Activated CD8-positive, alpha-beta T cell treated with anti-CD3 and anti-CD28 coated beads, Interleukin-2, amount 10 ng/mL, durations not matched to agents 7 days and 5 days (primary cell): ENCODE results near the gene PDE3B. TPM values are rescaled to one million over a fixed set of nuclear protein-coding genes. Genes with fewer than 3 reads are reported as not detected.

Experiments used
- ATAC-seq: fragments of 150-1000 bp; cut with Tn5 transposase; one replicate; pipeline ENCODE4 v1.10.0; 2021; ENCODE audit warnings: moderate library complexity
- CTCF ChIA-PET: fragments of 350-600 bp; sonication (Branson Sonifier 250); formaldehyde crosslinking; loops from one replicate; lab custom pipeline; 2021; ENCODE audit warnings: antibody characterized with exemption; lab: Charles Lee
- POLR2A ChIA-PET: fragments of 350-600 bp; sonication (Branson Sonifier 250); formaldehyde crosslinking; loops from one replicate; lab custom pipeline; 2021; ENCODE audit warnings: antibody characterized with exemption; lab: Charles Lee
- DNase-seq: peaks from one replicate; pipeline ENCODE4 v3.0.0-alpha.2; 2020
- H3K27ac Mint-ChIP-seq: one replicate; pipeline ENCODE4 v1.8.0; 2021; ENCODE audit warnings: mild to moderate bottlenecking, mixed read lengths
- H3K27me3 Mint-ChIP-seq: one replicate; pipeline ENCODE4 v1.8.0; 2021; ENCODE audit warnings: low read depth, mixed read lengths
- H3K36me3 Mint-ChIP-seq: one replicate; pipeline ENCODE4 v1.8.0; 2021; ENCODE audit warnings: low read depth, mixed read lengths
- H3K4me1 Mint-ChIP-seq: one replicate; pipeline ENCODE4 v1.8.0; 2021; ENCODE audit warnings: low read depth, mixed read lengths
- H3K4me3 Mint-ChIP-seq: one replicate; pipeline ENCODE4 v1.8.0; 2021; ENCODE audit warnings: mild to moderate bottlenecking, mixed read lengths
- H3K9me3 Mint-ChIP-seq: one replicate; pipeline ENCODE4 v1.8.0; 2022; ENCODE audit warnings: mixed read lengths; ENCODE audit not compliant: insufficient read depth
- total RNA-seq, 2 experiments: library from RNA; stranded (reverse); gene quantifications; one replicate each; pipeline ENCODE4 v1.2.3, GENCODE V29; 2021

PDE3B gene
- total RNA-seq, 2 experiments from 2014 or later: 74.8 to 81.4 TPM

GRCh38 chr11:14891143-14892035 is 247.8 kb downstream of the PDE3B start:
- Mint-ChIP-seq H3K36me3 (peaks cover 30% of the 10 kb centered on the region), H3K27me3 (no peaks in the 10 kb centered on the region), H3K9me3 (no peaks in the 10 kb centered on the region), H3K27ac (peak overlapping the region; percentile 90), H3K4me1 (peaks cover 61% of the 10 kb centered on the region), H3K4me3 (peak overlapping the region; percentile 82)
- ATAC-seq (peak; percentile 69), DNase-seq (peak; percentile 90)
- ChIA-PET POLR2A (interaction anchor here (0.7 to 2.6 kb wide), 11 partner anchors 9 to 372 kb away, joined by 3 to 20 read pairs (median 5); partner anchors contain the start of genes PDE3B and PSMA1), CTCF (interaction anchor here (1.0 to 8.0 kb wide), 9 partner anchors 11 to 583 kb away, joined by 3 to 111 read pairs (median 9); partner anchors contain the start of gene PSMA1)

GRCh38 chr11:14892036-14892556 is 248.5 kb downstream of the PDE3B start, which contains the start of gene CYP2R1:
Gene CYP2R1, minus strand, starts transcription at chr11:14892231. Its CDS starts 26 bp downstream, at chr11:14892205.
- no peaks in the 10 kb centered on the region for H3K9me3 Mint-ChIP-seq
- ATAC-seq (peak; percentile 95), DNase-seq (peak; percentile 95)
- H3K27ac Mint-ChIP-seq: peak within 1 kb of the TSS; percentile 90
- peaks cover 55% of the 10 kb centered on the region for H3K4me1 Mint-ChIP-seq
- CTCF ChIA-PET: interaction anchor here (0.7 to 8.0 kb wide), 10 partner anchors 11 to 604 kb away, joined by 3 to 111 read pairs (median 8); partner anchors contain the start of gene PSMA1
- no peaks in the 10 kb centered on the region for H3K27me3 Mint-ChIP-seq
- POLR2A ChIA-PET: interaction anchor here (0.7 to 2.6 kb wide), 9 partner anchors 9 to 373 kb away, joined by 3 to 20 read pairs (median 9); partner anchors contain the start of genes PDE3B and PSMA1
- H3K4me3 Mint-ChIP-seq: peak within 1 kb of the TSS; percentile 82
- peaks cover 24% of the 10 kb centered on the region for H3K36me3 Mint-ChIP-seq

GRCh38 chr11:14892577-14892976 is 249.0 kb downstream of the PDE3B start:
- no peak for ATAC-seq
- H3K9me3 Mint-ChIP-seq: no peaks in the 10 kb centered on the region
- H3K36me3 Mint-ChIP-seq: peaks cover 22% of the 10 kb centered on the region
- H3K4me1 Mint-ChIP-seq: peaks cover 53% of the 10 kb centered on the region
- CTCF ChIA-PET: interaction anchor here (0.7 to 8.0 kb wide), 9 partner anchors 10 to 605 kb away, joined by 3 to 111 read pairs (median 6); partner anchors contain the start of gene PSMA1
- H3K27me3 Mint-ChIP-seq: no peaks in the 10 kb centered on the region
- H3K27ac Mint-ChIP-seq: peak overlapping the region; percentile 86
- no peak for DNase-seq
- H3K4me3 Mint-ChIP-seq: peak overlapping the region; percentile 82
- POLR2A ChIA-PET: interaction anchor here (1.6 to 2.6 kb wide), 5 partner anchors 8 to 372 kb away, joined by 5 to 20 read pairs (median 10); partner anchors contain the start of genes PDE3B and PSMA1

GRCh38 chr11:14894657-14895598 is 251.3 kb downstream of the PDE3B start:
- peaks cover 9% of the 10 kb centered on the region for H3K36me3 Mint-ChIP-seq
- ATAC-seq: no peak
- H3K27ac Mint-ChIP-seq: peak overlapping the region; percentile 73
- no peaks in the 10 kb centered on the region for H3K27me3 Mint-ChIP-seq
- ChIA-PET POLR2A (interaction anchor here (1.2 kb wide), 1 partner anchor 11 kb away, joined by 3 read pairs; no protein-coding TSS in a partner anchor), CTCF (interaction anchor here (0.6 to 8.0 kb wide), 5 partner anchors 9 to 447 kb away, joined by 3 to 111 read pairs (median 3); no protein-coding TSS in a partner anchor)
- H3K4me1 Mint-ChIP-seq: peaks cover 37% of the 10 kb centered on the region
- H3K4me3 Mint-ChIP-seq: no peak overlapping the region
- H3K9me3 Mint-ChIP-seq: no peaks in the 10 kb centered on the region
- no peak for DNase-seq

DNA sequence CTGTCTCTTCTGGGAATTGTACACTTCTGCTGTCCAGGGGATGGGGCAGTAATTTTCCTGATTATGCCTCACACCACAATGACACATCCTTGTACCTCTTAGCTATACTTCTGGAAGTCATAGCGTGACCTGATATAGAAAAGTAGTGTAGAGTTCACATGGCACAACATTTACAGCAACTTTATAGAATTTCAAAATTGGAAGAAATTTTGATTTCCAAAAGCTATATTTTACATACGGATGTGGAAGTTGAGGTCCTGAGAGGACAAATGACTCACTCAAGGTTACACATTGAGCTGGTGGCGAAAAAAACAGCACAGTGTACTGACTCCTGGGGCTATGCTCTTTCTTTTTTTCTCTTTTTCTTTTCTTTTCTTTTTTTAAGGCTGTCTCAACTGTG is 254.8 kb downstream of the PDE3B start:
- DNase-seq (no peak), ATAC-seq (no peak)
- Mint-ChIP-seq H3K4me1 (peaks cover 23% of the 10 kb centered on the region), H3K27ac (no peak overlapping the region), H3K4me3 (no peak overlapping the region), H3K9me3 (no peaks in the 10 kb centered on the region), H3K36me3 (no peaks in the 10 kb centered on the region), H3K27me3 (no peaks in the 10 kb centered on the region)
- ChIA-PET POLR2A (no interaction called here), CTCF (interaction anchor here (0.9 to 2.4 kb wide), 2 partner anchors 9 to 10 kb away, joined by 3 to 19 read pairs; no protein-coding TSS in a partner anchor)

GRCh38 chr11:14898906-14899305 is 255.3 kb downstream of the PDE3B start:
- no peak overlapping the region for H3K4me3 Mint-ChIP-seq
- H3K9me3 Mint-ChIP-seq: no peaks in the 10 kb centered on the region
- H3K27ac Mint-ChIP-seq: no peak overlapping the region
- ChIA-PET POLR2A (no interaction called here), CTCF (interaction anchor here (0.9 to 2.4 kb wide), 2 partner anchors 8 to 9 kb away, joined by 3 to 19 read pairs; no protein-coding TSS in a partner anchor)
- H3K36me3 Mint-ChIP-seq: no peaks in the 10 kb centered on the region
- DNase-seq: no peak
- H3K4me1 Mint-ChIP-seq: peaks cover 27% of the 10 kb centered on the region
- ATAC-seq: no peak
- H3K27me3 Mint-ChIP-seq: no peaks in the 10 kb centered on the region

DNA sequence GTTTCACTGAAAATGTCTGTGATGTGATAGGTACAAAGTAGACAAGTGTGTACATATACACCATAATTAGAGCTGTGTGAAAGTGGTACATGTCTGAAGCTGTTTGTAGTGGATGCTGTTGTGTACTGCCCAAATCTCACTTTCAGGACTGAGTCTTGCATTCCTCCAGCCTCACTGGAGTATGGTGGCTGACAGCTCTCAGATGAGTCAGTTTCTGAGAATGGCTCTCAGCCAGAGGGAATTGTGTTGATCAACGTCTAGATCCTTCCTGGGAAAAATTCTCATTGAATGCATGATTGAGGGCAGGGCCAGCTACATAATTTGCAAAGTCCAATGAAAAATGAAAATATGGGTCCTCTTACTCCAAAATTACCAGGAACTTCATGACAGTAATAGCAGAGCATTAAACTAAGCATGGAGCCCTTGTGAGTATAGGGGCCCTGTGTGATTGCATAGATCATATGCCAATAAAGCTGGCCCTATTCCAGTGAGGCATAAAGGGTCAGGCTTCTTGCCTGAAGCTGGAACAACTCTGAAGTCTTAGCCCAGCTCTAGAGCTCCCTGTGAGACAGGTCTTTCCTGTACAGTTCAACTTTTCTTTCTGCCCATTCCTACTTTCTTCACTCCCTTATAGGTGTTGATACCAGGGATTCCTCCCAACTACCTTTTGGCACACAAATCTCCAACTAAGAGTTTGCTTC is 259.2 kb downstream of the PDE3B start:
- H3K4me1 Mint-ChIP-seq: peaks cover 43% of the 10 kb centered on the region
- no peaks in the 10 kb centered on the region for H3K9me3 Mint-ChIP-seq
- peaks cover 4% of the 10 kb centered on the region for H3K36me3 Mint-ChIP-seq
- H3K4me3 Mint-ChIP-seq: no peak overlapping the region
- H3K27ac Mint-ChIP-seq: no peak overlapping the region
- CTCF ChIA-PET: interaction anchor here (0.8 to 1.4 kb wide), 5 partner anchors 9 to 305 kb away, joined by 3 to 9 read pairs (median 5); partner anchors contain the start of gene CYP2R1
- H3K27me3 Mint-ChIP-seq: no peaks in the 10 kb centered on the region
- no peak for DNase-seq
- ATAC-seq: no peak
- POLR2A ChIA-PET: interaction anchor here (0.8 kb wide), 1 partner anchor 11 kb away, joined by 3 read pairs; no protein-coding TSS in a partner anchor

DNA sequence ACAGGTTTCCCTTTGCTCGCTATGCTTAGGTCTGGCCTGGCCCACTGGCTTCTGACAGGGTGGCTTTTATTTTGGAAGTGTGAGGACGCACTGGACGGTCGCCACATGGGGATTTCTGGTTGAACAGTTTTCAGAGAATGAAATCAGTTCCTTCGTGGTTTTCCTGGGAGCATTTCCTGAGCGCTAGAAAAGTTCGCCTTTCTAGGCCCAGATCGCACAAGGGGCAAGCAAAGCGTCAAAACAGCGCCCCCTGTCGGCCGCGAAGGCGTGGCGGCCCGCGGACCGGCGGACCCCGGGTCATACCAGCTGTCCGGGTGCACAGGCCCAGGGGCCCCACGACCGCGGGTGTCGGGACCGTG is 261.1 kb downstream of the PDE3B start:
- CTCF ChIA-PET: interaction anchor here (0.7 to 5.8 kb wide), 18 partner anchors 10 to 404 kb away, joined by 3 to 125 read pairs (median 3); partner anchors contain the start of genes CYP2R1 and PSMA1
- POLR2A ChIA-PET: interaction anchor here (1.4 kb wide), 1 partner anchor 13 kb away, joined by 10 read pairs; the partner anchor contains the start of gene CYP2R1
- Mint-ChIP-seq H3K36me3 (peaks cover 7% of the 10 kb centered on the region), H3K27ac (peak overlapping the region; percentile 94), H3K4me1 (peaks cover 54% of the 10 kb centered on the region), H3K9me3 (no peaks in the 10 kb centered on the region), H3K4me3 (peak overlapping the region; percentile 95), H3K27me3 (no peaks in the 10 kb centered on the region)
- DNase-seq: peak; percentile 89
- peak; percentile 67 for ATAC-seq

DNA sequence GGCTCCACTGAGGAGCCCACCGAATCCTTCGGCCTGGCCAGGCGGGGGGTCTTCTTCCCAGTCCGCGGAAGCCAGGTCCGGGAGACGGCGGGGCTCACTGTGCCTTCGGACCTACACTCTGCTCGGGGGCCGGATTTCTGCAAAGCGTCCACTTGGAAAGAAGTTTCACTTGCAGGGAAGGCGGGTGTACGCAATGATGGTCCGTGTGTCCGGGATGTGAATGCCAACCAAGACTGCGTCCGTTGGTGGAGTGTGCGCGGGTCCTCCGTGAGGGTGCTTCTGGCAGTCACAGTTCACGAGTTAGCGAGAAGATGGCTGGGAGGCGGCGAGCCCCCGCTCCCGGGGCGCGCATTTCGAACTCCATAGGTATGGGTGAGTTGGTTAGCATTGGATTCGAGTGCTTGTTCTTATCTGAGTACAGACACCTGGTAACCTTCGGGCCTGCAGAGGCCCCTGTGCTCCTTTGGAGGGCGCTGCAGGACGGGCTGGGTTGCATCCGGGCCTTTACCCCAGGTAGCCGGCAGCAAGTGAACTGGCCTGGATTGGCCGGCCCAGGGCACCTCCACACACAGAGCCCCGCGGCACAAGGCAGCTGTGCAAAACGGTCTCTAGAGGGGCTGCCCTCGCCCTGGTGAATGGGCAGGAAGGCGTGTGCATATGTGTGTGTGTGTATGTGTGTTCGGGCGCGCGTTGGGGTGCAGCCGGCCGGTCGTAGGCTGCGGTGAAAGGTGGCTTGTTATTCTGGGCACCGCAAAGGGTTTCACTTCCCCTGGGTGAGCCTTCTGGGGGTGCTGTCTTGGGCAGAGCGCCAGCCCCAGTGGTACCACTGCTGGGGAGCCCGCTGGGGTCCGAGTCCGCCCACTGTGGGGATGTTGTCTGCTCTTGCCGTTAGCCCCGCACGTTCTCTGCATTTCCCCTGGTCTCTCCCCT is 261.8 kb downstream of the PDE3B start:
- Mint-ChIP-seq H3K36me3 (peaks cover 7% of the 10 kb centered on the region), H3K27me3 (no peaks in the 10 kb centered on the region), H3K4me3 (peak overlapping the region; percentile 95), H3K9me3 (no peaks in the 10 kb centered on the region), H3K4me1 (peaks cover 54% of the 10 kb centered on the region), H3K27ac (peak overlapping the region; percentile 94)
- peak; percentile 68 for ATAC-seq
- peak; percentile 87 for DNase-seq
- POLR2A ChIA-PET: interaction anchor here (1.0 to 2.0 kb wide), 3 partner anchors 10 to 265 kb away, joined by 3 to 9 read pairs (median 3); partner anchors contain the start of gene CYP2R1
- CTCF ChIA-PET: interaction anchor here (1.0 to 7.5 kb wide), 27 partner anchors 10 to 980 kb away, joined by 3 to 196 read pairs (median 14); partner anchors contain the start of genes CALCA, CALCB, CYP2R1 and PSMA1
